ENCODE results near the gene CATSPERZ.

Gene CATSPERZ

GRCh38 chr11:64320556-64320955 is 20.4 kb downstream of the CATSPERZ start:
- Histone ChIP-seq H3K27me3 (ENCODE audit: insufficient read depth, poor library complexity, severe bottlenecking) (no peaks in the 10 kb centered on the region), H3K27ac (replicated peaks) (no peak overlapping the region), H3K4me3 (replicated peaks; ENCODE audit: insufficient read depth, low read length) (no peak overlapping the region)
- DNase-seq (ENCODE audit: low read depth in 1 of 2, low spot score in 1 of 2) = no peak
- TF ChIP-seq GABPA (IDR thresholded peaks at IDR 0.05; ENCODE audit: low read depth) = no peak

- H3K27me3 ChIP-seq (ENCODE audit: insufficient read depth, poor library complexity, severe bottlenecking) = no peaks in the 10 kb centered on the region
- no peak for DNase-seq (ENCODE audit: low read depth in 1 of 2, low spot score in 1 of 2)
- no peak overlapping the region for H3K27ac ChIP-seq (replicated peaks)
- no peak for TF ChIP-seq POLR2AphosphoS5 (IDR thresholded peaks at IDR 0.05; ENCODE audit: low read depth)
- TF ChIP-seq GABPA (IDR thresholded peaks at IDR 0.05; ENCODE audit: low read depth) = no peak
- TF ChIP-seq CTCF (IDR thresholded peaks at IDR 0.05; ENCODE audit: insufficient read depth, low read length) = no peak
- H3K4me3 ChIP-seq (replicated peaks; ENCODE audit: insufficient read depth, low read length) = no peak overlapping the region
Measured at GRCh38 chr11:64321026-64321425, 20.9 kb downstream of the CATSPERZ start.

- Histone ChIP-seq H3K27ac (replicated peaks) (no peak overlapping the region), H3K27me3 (ENCODE audit: insufficient read depth, poor library complexity, severe bottlenecking) (no peaks in the 10 kb centered on the region), H3K4me3 (replicated peaks; ENCODE audit: insufficient read depth, low read length) (no peak overlapping the region)
- DNase-seq (ENCODE audit: low read depth in 1 of 2, low spot score in 1 of 2) = no peak
- TF ChIP-seq REST (IDR thresholded peaks at IDR 0.05; ENCODE audit: insufficient replicate concordance, low read depth) (no peak), CTCF (IDR thresholded peaks at IDR 0.05; ENCODE audit: insufficient read depth, low read length) (no peak)
Measured at GRCh38 chr11:64321533-64321932, 21.4 kb downstream of the CATSPERZ start.

GRCh38 chr11:64322925-64323260 is 22.7 kb downstream of the CATSPERZ start:
- no peak for DNase-seq (ENCODE audit: low read depth in 1 of 2, low spot score in 1 of 2)
- Histone ChIP-seq H3K27ac (replicated peaks) (no peak overlapping the region), H3K27me3 (ENCODE audit: insufficient read depth, poor library complexity, severe bottlenecking) (no peaks in the 10 kb centered on the region), H3K4me3 (replicated peaks; ENCODE audit: insufficient read depth, low read length) (no peak overlapping the region)
- TF ChIP-seq POLR2AphosphoS5 (IDR thresholded peaks at IDR 0.05; ENCODE audit: low read depth) (no peak), CTCF (IDR thresholded peaks at IDR 0.05; ENCODE audit: insufficient read depth, low read length) (no peak), SPI1 (IDR thresholded peaks at IDR 0.05; ENCODE audit: borderline replicate concordance, low read depth) (no peak), GABPA (IDR thresholded peaks at IDR 0.05; ENCODE audit: low read depth) (no peak), REST (IDR thresholded peaks at IDR 0.05; ENCODE audit: insufficient replicate concordance, low read depth) (no peak)

Data from HL-60 (cell line).